ENCODE results near the gene RNF6. TPM values are rescaled to one million over a fixed set of nuclear protein-coding genes. Genes with fewer than 3 reads are reported as not detected.

RNF6 gene
- total RNA-seq, 1 donor from 2014 or later, result 26.5 TPM

- DNase-seq (ENCODE audit: extremely low read depth, low read depth, low spot score), result no peak
These were observed 53.8 kb downstream of the RNF6 start for GRCh38 chr13:26168237-26168814.

- DNase-seq (ENCODE audit: extremely low read depth, low read depth, low spot score), result no peak
These were observed 58.3 kb downstream of the RNF6 start for GRCh38 chr13:26163812-26164211.

Other genes with a start within 250 kb of the RNF6 start
- 15.5 and 48.6 TPM in 2 replicates for gene SHISA2, start 170.3 kb downstream of the RNF6 start, total RNA-seq
- 17.0 and 18.1 TPM in 2 replicates for gene CDK8, start 31.8 kb upstream of the RNF6 start, total RNA-seq